ENCODE results near the gene USP15.

Gene USP15

GRCh38 chr12:62259993-62260732 is at the start of gene USP15:
Gene USP15 (plus strand): TSS chr12:62260404. CDS start chr12:62260415, 11 bp downstream.
- peak; percentile 68 for TF ChIP-seq CTCF (IDR thresholded peaks at IDR 0.05; ENCODE audit: low read length, missing control alignments)
- DNase-seq (ENCODE audit: low read depth) = peak; percentile 98
- peak within 1 kb of the TSS; percentile 82 for H3K4me3 ChIP-seq (replicated peaks; ENCODE audit: low read depth, low read length)

- peak; percentile 95 for TF ChIP-seq CTCF (IDR thresholded peaks at IDR 0.05; ENCODE audit: low read length, missing control alignments)
- DNase-seq (ENCODE audit: low read depth) = peak; percentile 67
- no peak overlapping the region for H3K4me3 ChIP-seq (replicated peaks; ENCODE audit: low read depth, low read length)
Observed at GRCh38 chr12:62210422-62210821, 49.8 kb upstream of the USP15 start.

GRCh38 chr12:62211510-62211909 is 48.7 kb upstream of the USP15 start:
- H3K4me3 ChIP-seq (replicated peaks; ENCODE audit: low read depth, low read length) = no peak overlapping the region
- TF ChIP-seq CTCF (IDR thresholded peaks at IDR 0.05; ENCODE audit: low read length, missing control alignments) = no peak
- peak; percentile 18 for DNase-seq (ENCODE audit: low read depth)

- TF ChIP-seq CTCF (IDR thresholded peaks at IDR 0.05; ENCODE audit: low read length, missing control alignments) = no peak
- H3K4me3 ChIP-seq (replicated peaks; ENCODE audit: low read depth, low read length) = no peak overlapping the region
- peak; percentile 14 for DNase-seq (ENCODE audit: low read depth)
Observed at GRCh38 chr12:62214846-62215245, 45.4 kb upstream of the USP15 start.

GRCh38 chr12:62215506-62215905 is 44.7 kb upstream of the USP15 start:
- no peak for TF ChIP-seq CTCF (IDR thresholded peaks at IDR 0.05; ENCODE audit: low read length, missing control alignments)
- no peak for DNase-seq (ENCODE audit: low read depth)
- no peak overlapping the region for H3K4me3 ChIP-seq (replicated peaks; ENCODE audit: low read depth, low read length)

GRCh38 chr12:62217466-62218194 is 42.6 kb upstream of the USP15 start:
- H3K4me3 ChIP-seq (replicated peaks; ENCODE audit: low read depth, low read length) = no peak overlapping the region
- no peak for TF ChIP-seq CTCF (IDR thresholded peaks at IDR 0.05; ENCODE audit: low read length, missing control alignments)
- no peak for DNase-seq (ENCODE audit: low read depth)

Measured in fibroblast of pulmonary artery (primary cell).